Stimulated activated naive CD8-positive, alpha-beta T cell treated with anti-CD3 and anti-CD28 coated beads, Interleukin-15, Interleukin-2, amounts not matched to agents 100 U/mL and 50 U/mL, for 24 hours (primary cell): ENCODE measurements around the gene DNAI2.

ENCODE experiments used
- ATAC-seq: fragments of 150-1000 bp; cut with Tn5 transposase; one replicate; pipeline ENCODE4 v1.10.0; 2021
- DNase-seq: peaks from one replicate; pipeline ENCODE4 v3.0.0; 2021

Gene DNAI2

DNA sequence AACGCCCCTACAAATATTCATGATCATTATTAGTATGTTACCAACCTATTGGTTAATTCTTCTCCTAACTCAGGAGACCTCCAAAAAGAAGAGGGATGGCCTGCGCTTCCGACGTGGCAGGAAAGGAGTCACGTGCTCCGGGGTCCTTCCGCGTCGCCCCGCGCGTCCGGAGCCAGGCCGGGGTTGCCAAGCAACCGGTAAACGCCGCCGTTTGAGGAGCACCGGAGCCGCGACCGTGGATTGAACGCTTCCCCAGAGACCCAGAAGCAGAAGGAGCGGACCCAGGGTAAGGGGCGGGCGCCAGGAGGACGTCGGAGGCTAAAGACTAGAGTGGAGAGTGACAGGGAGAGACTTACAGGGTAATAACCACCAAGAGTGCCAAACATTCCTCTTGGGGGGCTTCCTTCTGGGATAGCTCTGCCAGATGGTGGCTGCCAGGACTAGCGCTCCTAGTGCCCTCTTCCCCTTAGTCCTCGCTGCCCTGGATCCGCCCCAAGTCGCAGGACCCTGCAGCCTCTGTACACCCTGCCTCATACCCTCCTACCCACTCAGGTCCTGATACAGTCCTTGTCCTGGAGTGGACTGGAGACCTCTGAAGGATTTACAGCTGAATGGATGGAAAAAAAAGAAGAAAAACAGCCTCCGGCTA is at the start of gene DNAI2:
TSS of gene DNAI2 (plus strand) at position 175 of the 649 bp plus-strand sequence. CDS start 7,584 bp downstream, outside the sequence.
- ATAC-seq (peak; percentile 28), DNase-seq (peak; percentile 45)

GRCh38 chr17:74224959-74225725 is 48.9 kb upstream of the DNAI2 start:
- DNase-seq = no peak
- no peak for ATAC-seq

- ATAC-seq = no peak
- DNase-seq = no peak
These were observed 47.8 kb upstream of the DNAI2 start for GRCh38 chr17:74226252-74226651.

DNA sequence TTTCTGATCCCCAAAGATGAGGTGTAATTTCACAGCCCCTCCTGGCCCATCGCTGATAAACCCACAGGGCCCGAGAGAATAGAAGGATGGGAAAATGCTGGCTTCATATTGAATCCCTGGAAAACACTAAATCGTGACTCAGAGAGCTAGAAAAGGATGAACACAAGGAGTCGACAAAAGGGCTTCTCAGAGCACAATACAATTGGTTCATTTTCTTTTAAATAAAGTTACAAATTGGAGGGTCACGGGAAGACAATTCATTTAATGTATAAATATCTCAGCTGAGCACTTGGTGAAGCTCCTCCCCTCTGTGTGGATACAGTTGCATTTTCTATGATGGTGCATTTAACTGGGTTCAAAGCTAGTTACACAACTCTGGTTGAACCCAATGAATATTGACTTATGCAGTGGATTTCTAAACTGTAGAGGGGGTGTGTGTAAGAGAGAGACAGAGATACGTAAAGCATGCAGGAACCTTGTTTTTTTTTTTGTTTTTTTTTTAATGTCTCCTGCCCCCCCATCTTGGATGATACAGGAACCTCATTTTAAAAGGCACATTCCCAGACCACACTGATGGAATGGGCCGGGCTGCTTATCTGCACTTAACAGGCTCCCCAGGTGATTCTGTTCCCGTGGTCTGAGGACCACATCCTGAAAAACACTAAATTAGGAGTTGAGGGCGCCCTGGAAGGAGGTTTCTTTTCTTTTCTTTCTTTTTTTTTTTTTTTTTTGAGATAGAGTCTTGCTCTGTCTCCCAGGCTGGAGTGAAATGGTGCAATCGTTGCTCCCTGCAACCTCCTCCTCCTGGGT is 46.6 kb upstream of the DNAI2 start:
- DNase-seq (no peak), ATAC-seq (no peak)

GRCh38 chr17:74228306-74228978 is 45.6 kb upstream of the DNAI2 start:
- DNase-seq (no peak), ATAC-seq (no peak)

DNA sequence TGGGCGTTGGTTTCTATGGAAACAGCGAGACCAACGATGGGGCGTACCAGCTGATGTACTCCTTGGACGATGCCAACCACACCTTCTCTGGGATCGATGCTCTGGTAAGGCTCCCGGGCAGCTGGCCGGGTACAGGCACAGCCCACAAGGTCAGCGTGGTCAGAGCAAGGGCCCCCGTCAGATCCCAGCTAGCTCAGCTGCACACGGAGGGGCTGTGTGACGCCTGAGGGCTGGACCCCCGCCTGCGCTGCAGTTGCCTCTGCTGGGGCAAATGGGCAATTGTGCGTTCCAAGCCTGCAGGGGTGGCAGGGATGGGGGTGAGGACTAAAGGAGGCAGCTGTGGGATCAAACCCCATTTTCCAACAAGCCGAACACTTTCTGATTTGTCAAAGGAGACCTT is 43.1 kb upstream of the DNAI2 start:
- ATAC-seq = no peak
- no peak for DNase-seq

DNA sequence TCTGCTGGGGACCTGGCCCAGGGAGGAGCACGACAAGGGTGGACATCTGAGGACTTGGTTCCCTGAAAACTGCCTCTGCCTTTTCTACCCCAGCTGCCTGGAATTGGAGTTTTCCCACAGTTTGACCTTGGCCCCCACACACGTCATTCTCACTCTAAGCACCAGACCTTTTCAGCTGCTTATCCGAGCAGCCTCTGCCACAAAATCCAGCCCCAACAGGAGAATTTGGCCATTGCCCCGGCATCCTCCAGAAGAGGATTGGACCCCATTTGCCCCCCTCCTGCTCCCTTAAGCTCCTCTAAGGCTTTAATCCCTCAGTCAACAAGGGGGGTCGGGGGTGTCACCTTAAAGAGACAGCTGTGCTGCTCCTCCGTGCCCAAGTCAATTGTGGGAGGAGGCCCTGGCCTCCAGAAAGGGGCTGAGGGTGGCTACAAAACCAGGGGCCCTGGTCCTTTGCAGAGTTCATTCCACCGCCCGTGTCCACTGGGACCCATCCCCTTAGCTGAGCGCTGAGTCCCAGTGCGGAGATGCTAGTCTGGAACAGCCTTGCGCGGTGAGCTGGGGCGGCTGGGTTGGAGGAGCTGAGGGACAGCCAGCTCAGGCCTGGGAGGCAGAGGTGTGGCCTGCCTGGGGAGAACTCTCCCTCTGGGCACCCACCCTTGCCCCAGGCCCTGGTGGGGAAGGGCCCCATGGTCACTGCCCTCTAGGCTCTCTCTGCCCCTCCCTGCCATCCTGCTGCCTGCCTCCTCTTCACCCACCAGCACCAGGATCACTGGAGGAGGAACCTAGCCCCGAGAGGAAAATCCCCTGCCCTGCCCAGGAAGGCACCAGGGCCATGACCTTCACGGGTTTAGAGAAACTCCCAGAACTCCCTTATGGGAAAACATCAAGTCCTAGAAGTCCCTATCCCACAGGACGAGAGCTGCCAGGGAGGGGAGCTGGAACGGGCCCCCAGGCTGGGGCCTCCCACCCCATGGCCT is 41.8 kb upstream of the DNAI2 start:
- ATAC-seq (no peak), DNase-seq (no peak)

GRCh38 chr17:74233937-74234336 is 40.1 kb upstream of the DNAI2 start:
- ATAC-seq (no peak), DNase-seq (no peak)

DNA sequence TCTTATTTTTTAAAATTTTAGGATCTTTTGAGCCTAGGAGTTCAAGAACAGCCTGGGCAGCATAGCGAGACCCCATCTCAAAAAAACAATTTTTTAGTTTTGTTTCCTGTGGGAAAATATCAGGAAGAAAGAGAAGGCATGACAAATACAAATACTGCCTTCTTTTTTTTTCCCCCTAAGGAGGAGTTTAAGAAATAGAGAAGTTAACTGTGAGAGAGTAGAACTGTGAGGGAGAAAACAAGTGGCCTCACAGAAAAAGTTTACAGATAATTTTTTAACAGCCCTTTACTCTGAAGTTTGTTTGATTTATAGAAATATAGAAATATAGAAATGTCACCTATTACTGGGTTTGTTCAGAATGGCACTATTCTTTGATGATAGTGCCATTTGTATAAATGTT is 39.5 kb upstream of the DNAI2 start:
- ATAC-seq (no peak), DNase-seq (no peak)

- no peak for ATAC-seq
These were observed 38.9 kb upstream of the DNAI2 start for GRCh38 chr17:74235040-74235581.

DNA sequence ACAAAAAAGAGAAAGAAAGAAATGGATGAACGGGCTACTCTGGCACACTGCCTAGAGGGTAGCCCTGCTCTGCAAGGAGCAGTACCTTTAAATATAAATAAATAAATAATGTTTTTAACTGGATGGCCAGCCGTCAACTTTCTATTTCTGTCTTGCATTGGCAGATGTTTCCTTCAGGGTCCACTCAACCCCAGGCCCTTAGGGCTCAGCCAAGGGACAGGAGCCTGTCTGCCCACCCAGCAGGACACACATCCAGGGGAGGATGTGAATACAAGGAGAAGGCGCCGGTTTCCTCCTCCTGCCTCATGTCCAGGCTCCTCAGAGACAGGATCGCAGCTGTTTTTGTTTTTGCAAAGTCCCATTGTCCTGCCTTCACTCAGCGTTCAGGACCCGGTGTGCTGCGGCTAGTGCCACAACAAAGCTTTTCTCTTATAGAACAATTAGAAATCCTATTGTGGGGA is 38.1 kb upstream of the DNAI2 start:
- ATAC-seq (no peak), DNase-seq (no peak)

More at GRCh38 chr17:74235040-74235581, 38.9 kb upstream of the DNAI2 start:
- DNase-seq = no peak

- ATAC-seq (no peak), DNase-seq (no peak)
These were observed 36.7 kb upstream of the DNAI2 start for GRCh38 chr17:74237321-74237720.

- no peak for DNase-seq
- ATAC-seq = no peak
These were observed 34.9 kb upstream of the DNAI2 start for GRCh38 chr17:74239172-74239571.

- ATAC-seq (no peak), DNase-seq (no peak)
These were observed 33.3 kb upstream of the DNAI2 start for GRCh38 chr17:74240618-74241205.

DNA sequence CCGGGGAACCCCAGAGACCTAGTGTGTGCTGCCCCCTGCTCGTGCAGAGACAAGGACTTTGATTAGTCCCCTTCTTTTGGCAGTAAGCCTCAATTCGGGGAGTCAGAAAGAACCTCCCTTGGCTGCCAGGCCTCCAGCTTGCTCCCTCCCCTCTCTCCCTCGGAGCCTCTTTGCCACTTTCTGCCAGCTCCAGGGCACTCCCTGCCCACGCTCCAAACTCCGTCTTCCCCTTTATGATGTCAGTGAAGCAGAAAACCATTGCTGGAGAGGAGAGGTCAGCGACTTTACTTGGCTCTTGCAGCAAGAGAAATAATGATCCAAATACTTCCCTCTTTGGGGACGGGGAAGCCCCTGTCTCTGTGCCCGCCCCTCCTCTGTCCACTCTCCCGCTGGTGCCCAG is 32.6 kb upstream of the DNAI2 start:
- DNase-seq (no peak), ATAC-seq (no peak)

DNA sequence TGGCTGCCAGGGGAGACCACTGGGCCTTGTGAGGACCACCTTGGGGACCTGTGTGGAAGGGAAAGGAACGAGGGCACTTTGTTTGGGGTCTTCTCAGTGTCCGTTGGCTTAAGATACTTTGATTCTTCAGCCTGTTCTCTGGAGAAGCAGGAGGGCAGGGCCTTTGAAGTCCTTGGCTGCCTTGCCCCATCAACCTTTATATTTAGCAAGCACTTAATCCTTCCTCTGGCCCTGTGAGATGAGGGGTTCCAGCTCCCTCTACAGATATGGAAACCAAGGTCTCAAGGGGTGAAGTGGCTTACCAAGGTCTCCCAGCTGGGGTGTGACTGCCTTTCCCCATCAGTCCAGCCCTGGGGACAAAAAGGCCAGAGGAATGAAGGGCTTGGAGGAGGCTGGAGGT is 32.2 kb upstream of the DNAI2 start:
- no peak for DNase-seq

DNA sequence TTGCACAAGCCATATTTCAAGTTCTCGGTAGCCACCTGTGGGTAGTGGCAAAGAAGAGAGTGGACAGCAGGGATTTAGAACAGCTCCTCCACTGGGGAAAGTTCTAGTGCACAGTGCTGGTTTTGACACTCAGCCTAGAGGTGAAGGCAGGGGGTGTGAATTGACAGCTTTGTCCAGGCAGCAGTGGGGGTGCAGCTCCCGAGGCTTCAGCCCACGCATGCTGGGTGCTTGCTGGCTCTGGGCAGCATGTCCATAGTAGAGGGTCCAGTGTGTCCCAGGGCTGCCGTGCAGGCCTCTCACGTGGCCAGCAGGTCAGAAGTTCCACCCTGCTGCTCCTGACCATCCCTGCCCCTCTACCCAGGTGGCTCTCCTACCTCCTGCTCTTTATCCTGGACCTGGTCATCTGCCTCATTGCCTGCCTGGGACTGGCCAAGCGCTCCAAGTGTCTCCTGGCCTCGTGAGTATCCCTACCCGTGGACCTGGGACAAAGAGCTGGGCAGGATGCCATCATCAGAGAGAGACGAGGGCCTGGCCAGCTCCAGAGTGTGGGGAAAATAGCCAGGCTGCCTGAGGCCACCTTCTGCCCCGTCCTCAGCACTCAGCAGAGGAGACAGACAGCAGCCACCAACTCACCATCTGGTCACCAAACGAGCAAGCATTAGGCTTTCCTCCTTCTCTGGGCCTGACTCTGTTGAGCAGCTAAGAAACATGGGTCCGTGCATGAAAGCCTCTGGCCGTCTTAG is 30.9 kb upstream of the DNAI2 start:
- ATAC-seq (no peak), DNase-seq (no peak)

More for the DNA sequence above, 32.2 kb upstream of the DNAI2 start:
- no peak for ATAC-seq

- ATAC-seq (no peak), DNase-seq (no peak)
These were observed 29.9 kb upstream of the DNAI2 start for GRCh38 chr17:74244128-74244527.

DNA sequence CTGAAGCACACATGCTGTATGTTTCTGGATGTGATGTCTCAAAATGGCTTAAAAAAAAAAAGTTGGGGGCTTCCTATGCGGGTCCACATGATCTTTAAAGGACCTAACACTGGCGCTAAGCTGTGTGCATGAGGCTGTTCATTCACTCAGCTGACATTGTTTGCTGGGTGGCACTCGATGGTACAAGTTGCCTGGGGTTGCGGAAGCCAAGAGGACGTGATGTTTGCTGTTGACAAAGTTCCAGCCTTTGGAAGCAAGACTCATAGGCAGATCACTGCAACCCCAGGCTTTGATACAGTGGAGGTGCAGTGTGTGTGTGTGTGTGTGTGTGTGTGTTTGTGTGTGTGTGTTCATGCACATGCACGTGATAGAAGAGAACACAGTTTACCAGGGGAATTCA is 29.5 kb upstream of the DNAI2 start:
- no peak for ATAC-seq

More for the DNA sequence above, 29.5 kb upstream of the DNAI2 start:
- DNase-seq = no peak
